Right cardiac atrium (tissue), 5 donors: ENCODE results near the gene PLOD1. TPM values are rescaled to one million over a fixed set of nuclear protein-coding genes. Genes with fewer than 3 reads are reported as not detected.
A peak's percentile ranks its signal among the peaks of the same experiment; 100 is the strongest.
"Not testable (repeated sequence)": the region's sequence is repeated elsewhere in the genome, so short reads cannot be mapped to it uniquely, and the experiment has no call there.

Experiments
- ATAC-seq, 2 donors: fragments of 200-7000 bp; cut with Tn5 transposase; one replicate each; pipeline versions ENCODE4 v1.8.0 to v1.9.1; 2020; ENCODE audit warnings: moderate library complexity in 2 of 2, mild to moderate bottlenecking in 1 of 2
- DNase-seq, 3 donors: peaks; one replicate each; pipeline ENCODE4 v3.0.0-alpha.2; 2020
- H3K27ac ChIP-seq: one replicate; pipeline ENCODE4 v1.5.1; 2013; ENCODE audit warnings: mild to moderate bottlenecking, low read length, control low read depth, moderate library complexity
- H3K27me3 ChIP-seq: one replicate; pipeline ENCODE4 v1.6.1; 2013; ENCODE audit not compliant: control insufficient read depth, insufficient read depth
- H3K4me1 ChIP-seq: one replicate; pipeline ENCODE4 v1.6.1; 2013; ENCODE audit warnings: low read length; ENCODE audit not compliant: control insufficient read depth, insufficient read depth
- H3K4me3 ChIP-seq: one replicate; pipeline ENCODE4 v1.5.1; 2013; ENCODE audit warnings: low read length, control low read depth
- H3K9me3 ChIP-seq: one replicate; pipeline ENCODE4 v1.6.1; 2013; ENCODE audit warnings: low read length; ENCODE audit not compliant: control insufficient read depth
- WGBS: extraction: QIAGEN DNeasy Blood & Tissue Kit; methylation state at CpG from one replicate; pipeline ENCODE4 v1.1.7; 2013; 5-methylcytosine and 5-hydroxymethylcytosine counted together
- intact Hi-C, 4 donors: fragments of 100-400 bp; cut with DNase I; formaldehyde crosslinking; loops; one replicate each; pipeline versions ENCODE4 v1.11.0 to v1.14.0; 2022 to 2023
- polyA plus RNA-seq: library from polyadenylated mRNA; stranded (reverse); fragments of 200-250 nt; gene quantifications from one replicate; pipeline ENCODE4 v1.2.3, GENCODE V29; 2013
- total RNA-seq, 4 donors: library from RNA; stranded (reverse); fragmentation: NEBNext Ultra II Directional; extraction: Animal tissue kit (Norgen Biotek cat#: 25700); gene quantifications; one replicate each; pipeline ENCODE4 v1.2.1, GENCODE V29; 2021
- donor health status: healthy with polysubstance abuse.
- donor health status: DM: no; HTN: yes; CAD: no.
- donor health status: DM: no; HTN: no; CAD: no.
- donor health status: DM: no; HTN: yes; CAD: no; lungs with severe emphysema.
- donor health status: DM: yes; HTN: yes; CAD: no.

The PLOD1 gene
- total and polyA plus RNA-seq, 5 donors, result 49.5 to 77.8 (median 53.7) TPM

DNA sequence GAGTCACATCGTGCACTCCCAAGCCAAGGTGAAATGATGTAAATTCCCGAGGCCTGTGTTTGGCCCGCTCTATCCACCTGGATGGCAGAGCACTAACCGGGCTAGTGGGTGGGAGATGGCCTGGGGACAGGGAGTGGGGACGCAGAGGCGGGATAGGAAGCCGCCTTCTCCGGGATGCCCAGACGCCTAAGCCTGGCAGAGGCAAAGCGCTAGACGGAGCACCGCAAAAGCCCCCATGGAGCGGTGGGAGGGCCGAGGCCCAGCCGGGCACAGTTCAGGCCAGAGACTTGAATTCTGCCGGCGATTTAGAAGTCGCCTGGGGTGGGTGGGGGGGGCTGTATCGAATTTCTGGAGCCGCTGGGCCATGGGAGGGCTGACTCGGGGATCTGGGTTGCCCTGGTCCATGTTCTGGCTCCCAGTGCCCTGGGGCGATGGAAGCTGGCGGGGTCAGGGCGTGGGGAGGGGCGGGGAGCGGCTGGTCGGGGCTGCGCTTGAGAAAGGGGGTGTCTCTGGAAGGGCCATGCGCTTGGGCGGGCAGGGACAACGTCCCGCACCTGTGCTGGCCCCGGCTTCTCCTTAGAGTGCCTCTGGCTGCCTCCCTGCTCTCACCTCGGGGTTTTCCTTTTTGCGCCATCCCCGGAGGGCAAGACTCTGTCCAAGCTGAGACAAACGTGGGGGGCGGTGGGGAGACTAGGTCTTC lies 36.3 kb upstream of the PLOD1 start:
- DNase-seq (no peak), ATAC-seq (peak; percentile 8 to 14)
- no peaks in the 10 kb centered on the region for H3K27me3 ChIP-seq
- WGBS, result 22% methylated on average over 38 of the region's 38 CpGs
- no peaks in the 10 kb centered on the region for H3K9me3 ChIP-seq
- H3K4me1 ChIP-seq, result no peaks in the 10 kb centered on the region
- no peak overlapping the region for H3K27ac ChIP-seq
- intact Hi-C loops, result no loop called here
- H3K4me3 ChIP-seq, result no peak overlapping the region

DNA sequence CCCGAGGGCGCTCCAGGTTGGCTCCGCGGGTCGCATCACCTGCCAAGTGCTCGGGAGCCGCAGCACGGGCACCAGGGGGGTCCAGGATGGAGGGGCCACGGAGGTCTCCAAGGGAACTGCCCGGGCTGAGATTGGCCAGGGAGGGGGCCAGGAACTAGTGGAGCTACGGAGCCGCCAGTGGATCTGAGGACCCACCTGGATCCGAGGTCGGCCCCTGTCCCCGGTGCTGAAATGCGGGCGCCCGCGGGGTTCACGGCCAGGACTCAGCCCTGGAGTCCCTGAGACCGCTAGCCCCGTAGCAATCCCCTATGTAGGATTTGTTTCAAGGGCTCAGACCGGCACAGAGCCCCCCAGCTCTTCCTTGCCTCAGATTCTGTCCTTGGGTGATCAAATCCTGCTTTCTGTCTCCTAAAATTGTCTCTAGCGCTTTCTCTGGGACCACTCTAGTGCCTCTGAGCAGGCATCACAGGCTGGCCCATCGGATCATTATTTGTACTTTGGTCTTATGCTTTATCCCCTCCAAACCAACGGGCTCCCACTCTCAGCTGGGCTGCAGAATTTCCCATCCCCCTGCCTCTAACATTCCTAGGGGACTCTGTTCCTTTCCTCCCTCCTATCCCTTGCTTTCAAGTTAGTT lies 35.6 kb upstream of the PLOD1 start:
- Histone ChIP-seq H3K9me3 (no peaks in the 10 kb centered on the region), H3K27me3 (no peaks in the 10 kb centered on the region), H3K4me3 (no peak overlapping the region), H3K27ac (no peak overlapping the region), H3K4me1 (no peaks in the 10 kb centered on the region)
- WGBS, result 14% methylated on average over 26 of the region's 26 CpGs
- ATAC-seq (peak; percentile 50 to 51), DNase-seq (peak in 1 of 3 donors; percentile 66)
- intact Hi-C loops, result no loop called here

DNA sequence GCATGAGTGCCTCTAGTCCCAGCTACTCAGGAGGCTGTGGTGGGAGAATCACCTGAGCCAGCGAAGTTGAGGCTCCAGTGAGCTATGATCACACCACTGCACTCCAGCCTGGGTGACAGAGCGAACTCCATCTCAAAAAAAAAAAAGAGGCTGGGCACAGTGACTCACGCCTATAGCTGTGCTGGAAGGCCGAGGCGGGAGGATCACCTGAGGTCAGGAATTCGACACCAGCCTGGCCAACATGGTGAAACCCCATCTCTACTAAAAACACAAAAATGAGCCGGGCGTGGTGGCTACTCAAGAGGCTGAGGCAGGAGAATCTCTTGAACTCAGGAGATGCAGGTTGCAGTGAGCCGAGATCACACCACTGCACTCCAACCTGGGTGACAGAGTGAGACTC lies 33.1 kb upstream of the PLOD1 start:
- WGBS, result 69% methylated on average over 9 of the region's 9 CpGs
- H3K4me1 ChIP-seq, H3K27ac ChIP-seq, DNase-seq, H3K9me3 ChIP-seq, H3K4me3 ChIP-seq, ATAC-seq, H3K27me3 ChIP-seq: not testable (repeated sequence)
- intact Hi-C loops, result loop anchor here in 1 of 4 donors (10.0 kb wide), 1 partner anchor 113 kb away; the partner anchor contains the start of gene MIIP

DNA sequence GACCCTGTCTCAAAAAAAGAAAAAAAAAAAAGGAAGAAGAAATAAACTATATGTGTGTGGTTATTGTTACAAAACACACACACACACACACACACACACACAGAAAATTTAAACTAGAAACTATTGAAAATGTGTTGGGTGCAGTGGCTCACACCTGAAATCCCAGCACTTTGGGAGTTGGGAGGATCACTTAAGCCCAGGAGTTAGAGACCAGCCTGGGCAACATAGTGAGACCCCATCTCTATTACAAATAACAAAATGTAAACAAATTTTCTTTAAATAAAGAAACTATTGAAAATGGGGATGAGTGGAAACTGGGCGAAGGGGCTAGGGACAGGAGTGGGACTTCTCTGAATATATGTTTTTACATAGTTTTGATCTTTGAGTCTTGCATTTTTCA lies 31.3 kb upstream of the PLOD1 start:
- Histone ChIP-seq H3K27me3 (no peaks in the 10 kb centered on the region), H3K4me3 (no peak overlapping the region), H3K4me1 (no peaks in the 10 kb centered on the region), H3K27ac (no peak overlapping the region), H3K9me3 (no peaks in the 10 kb centered on the region)
- DNase-seq, result no peak
- ATAC-seq, result no peak
- intact Hi-C loops, result loop anchor here in 1 of 4 donors (10.0 kb wide), 1 partner anchor 112 kb away; the partner anchor contains the start of gene MIIP
- 97% methylated on average over 1 of the region's 1 CpG for WGBS

DNA sequence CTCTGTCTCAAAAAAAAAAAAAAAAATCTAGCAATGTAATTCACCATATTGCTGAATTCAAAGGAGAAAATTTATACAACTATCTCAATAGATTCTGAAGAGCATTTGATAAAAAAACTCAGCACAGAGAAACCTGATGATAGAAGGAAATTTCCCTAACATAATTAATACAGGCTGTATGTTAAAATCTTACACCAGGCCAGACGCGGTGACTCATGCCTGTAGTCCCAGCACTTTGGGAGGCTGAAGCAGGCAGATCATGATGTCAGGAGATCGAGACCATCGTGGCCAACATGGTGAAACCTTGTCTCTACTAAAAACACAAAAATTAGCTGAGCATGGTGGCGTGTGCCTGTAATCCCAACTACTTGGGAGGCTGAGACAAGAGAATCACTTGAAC lies 30.4 kb upstream of the PLOD1 start:
- H3K27me3 ChIP-seq, H3K9me3 ChIP-seq, H3K27ac ChIP-seq, ATAC-seq, DNase-seq, H3K4me1 ChIP-seq, H3K4me3 ChIP-seq: not testable (repeated sequence)
- 92% methylated on average over 5 of the region's 5 CpGs for WGBS
- intact Hi-C loops, result loop anchor here in 1 of 4 donors (10.0 kb wide), 1 partner anchor 111 kb away; the partner anchor contains the start of gene MIIP

DNA sequence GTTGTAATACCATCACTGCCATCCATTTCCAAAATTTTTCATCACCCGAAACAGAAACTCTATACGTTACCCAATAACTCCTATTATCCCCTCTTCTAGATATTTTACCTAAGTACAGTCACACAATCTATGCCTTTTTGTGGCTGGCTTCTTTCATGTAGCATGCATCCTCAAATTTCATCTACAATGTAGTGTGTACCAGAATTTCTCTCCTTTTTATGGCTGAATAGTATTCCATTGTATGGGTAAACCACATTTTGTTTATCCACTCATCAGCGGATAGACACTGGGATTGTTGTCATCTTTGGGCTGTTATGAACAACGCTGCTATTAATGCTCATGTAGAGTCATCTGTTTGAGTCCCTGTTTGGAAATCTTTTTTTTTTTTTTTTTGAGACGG lies 29.5 kb upstream of the PLOD1 start:
- intact Hi-C loops, result loop anchor here in 1 of 4 donors (5.0 to 10.0 kb wide), 2 partner anchors 110 to 127 kb away; partner anchors contain the start of gene MIIP
- DNase-seq (no peak), ATAC-seq (no peak)
- no peak overlapping the region for H3K27ac ChIP-seq
- 94% methylated on average over 5 of the region's 5 CpGs for WGBS
- H3K4me3 ChIP-seq, result no peak overlapping the region
- no peaks in the 10 kb centered on the region for H3K4me1 ChIP-seq
- H3K27me3 ChIP-seq, result no peaks in the 10 kb centered on the region
- H3K9me3 ChIP-seq, result no peaks in the 10 kb centered on the region

DNA sequence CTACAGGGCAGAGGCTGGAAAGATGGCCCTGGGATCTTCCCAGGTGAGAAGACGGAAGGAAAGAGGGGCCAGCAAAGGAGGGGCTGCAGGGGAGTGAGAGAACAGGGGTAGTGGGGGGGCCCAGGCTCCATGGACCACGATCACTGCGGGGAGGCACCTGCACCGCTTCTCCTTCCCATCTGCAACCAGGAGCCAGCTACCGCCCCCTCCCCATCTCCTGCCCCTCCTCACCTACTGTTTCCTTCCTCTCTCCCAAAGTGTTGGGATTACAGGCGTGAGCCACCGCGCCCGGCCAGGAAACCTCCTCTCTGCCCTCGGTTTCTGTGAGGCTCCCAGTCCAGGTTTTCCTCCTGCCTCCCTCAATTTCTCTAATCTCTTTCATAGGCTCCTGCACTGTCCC lies 27.6 kb upstream of the PLOD1 start:
- DNase-seq (no peak), ATAC-seq (no peak)
- Histone ChIP-seq H3K27me3 (no peaks in the 10 kb centered on the region), H3K27ac (no peak overlapping the region), H3K9me3 (no peaks in the 10 kb centered on the region), H3K4me3 (no peak overlapping the region), H3K4me1 (no peaks in the 10 kb centered on the region)
- intact Hi-C loops, result loop anchor here in 1 of 4 donors (5.0 to 10.0 kb wide), 2 partner anchors 108 to 125 kb away; partner anchors contain the start of gene MIIP
- 74% methylated on average over 10 of the region's 10 CpGs for WGBS

DNA sequence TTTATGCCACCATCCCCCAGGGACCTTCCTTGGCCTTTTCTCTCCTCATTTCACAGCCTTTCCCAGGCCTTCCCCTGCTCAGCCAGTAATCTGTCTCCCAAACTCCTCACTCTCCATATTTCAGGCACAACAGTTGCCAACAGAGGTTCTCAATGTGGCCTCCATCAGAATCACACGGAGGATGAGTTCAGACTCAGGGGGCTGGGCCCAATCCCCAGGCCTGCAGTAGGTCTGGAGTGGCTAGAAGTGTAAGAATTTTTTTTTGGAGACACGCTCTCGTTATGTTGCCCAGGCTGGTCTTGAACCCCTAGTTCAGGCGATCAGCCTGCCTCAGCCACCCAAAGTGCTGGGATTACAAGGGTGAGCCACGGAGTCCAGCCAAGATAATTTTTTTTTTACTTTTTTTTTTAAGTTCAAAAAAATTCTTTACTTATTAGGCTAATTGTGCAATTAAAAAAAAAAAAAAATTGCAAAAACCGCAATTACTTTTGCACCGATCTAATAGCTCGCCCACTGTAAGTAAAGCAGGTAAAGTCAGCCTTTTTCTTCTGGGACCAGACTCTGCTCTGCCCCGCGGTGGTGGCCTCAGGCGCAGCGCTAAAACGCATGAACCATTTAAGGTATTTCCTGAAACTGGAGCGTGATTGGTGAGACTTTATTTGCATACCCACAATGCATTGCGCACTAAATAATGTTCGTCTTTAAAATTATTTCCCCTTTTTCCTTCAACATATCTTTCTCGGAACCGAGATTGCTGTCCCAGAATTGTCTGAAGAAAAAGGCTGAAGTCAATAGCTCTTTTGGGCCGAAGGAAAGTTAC lies 27.0 kb upstream of the PLOD1 start:
- H3K4me3 ChIP-seq, result no peak overlapping the region
- DNase-seq (peak; percentile 91 to 97 (median 96)), ATAC-seq (peak; percentile 88 to 89)
- intact Hi-C loops, result loop anchor here in 2 of 4 donors (2.0 to 10.0 kb wide), 3 partner anchors 27 to 125 kb away; partner anchors contain the start of genes MIIP (in 1 of the 2) and PLOD1 (in 1 of the 2)
- no peaks in the 10 kb centered on the region for H3K9me3 ChIP-seq
- peak overlapping the region; percentile 95 for H3K27ac ChIP-seq
- H3K27me3 ChIP-seq, result no peaks in the 10 kb centered on the region
- WGBS, result 11% methylated on average over 19 of the region's 19 CpGs
- H3K4me1 ChIP-seq, result no peaks in the 10 kb centered on the region

DNA sequence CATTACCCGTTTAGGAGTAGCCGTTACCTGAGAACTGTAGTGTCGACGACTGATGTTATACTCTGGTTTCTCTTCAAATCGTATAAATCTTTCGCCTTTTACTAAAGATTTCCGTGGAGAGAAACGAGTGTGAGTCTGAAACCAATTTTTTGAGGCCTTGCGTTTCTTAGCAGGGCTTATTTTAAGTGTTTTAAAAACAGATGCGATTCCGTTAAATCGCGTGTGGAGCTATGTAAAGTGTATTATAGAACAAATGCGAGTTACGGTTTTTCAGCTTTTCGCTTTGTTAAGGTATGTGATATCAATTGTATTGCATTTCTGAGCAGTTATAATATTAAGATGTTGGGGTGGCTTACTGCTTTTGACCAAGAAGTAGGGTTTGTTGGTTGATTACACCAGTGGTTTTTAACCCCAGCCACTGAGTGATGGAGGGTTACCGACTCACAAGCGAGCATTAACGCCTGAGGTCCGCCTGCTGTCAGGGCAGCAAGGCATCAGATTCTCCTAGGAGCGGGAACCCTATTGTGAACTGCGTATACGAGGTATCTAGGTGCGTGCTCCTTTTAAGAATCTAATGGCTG lies 26.3 kb upstream of the PLOD1 start:
- DNase-seq, result peak in 1 of 3 donors; percentile 71
- H3K9me3 ChIP-seq, result no peaks in the 10 kb centered on the region

DNA sequence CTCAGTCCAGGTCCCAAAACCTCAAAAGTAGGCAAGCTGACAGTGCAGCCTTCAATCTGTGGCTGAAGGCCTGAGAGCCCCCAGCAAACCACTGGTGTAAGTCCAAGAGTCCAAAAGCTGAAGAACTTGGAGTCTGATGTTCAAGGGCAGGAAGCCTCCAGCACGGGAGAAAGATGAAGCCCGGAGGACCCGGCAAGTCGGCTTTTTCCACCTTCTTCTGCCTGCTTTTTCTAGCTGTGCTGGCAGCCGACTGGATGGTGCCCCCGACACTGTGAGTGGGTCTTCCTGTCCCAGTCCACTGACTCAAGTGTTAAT lies 23.6 kb upstream of the PLOD1 start:
- H3K9me3 ChIP-seq, H3K27ac ChIP-seq, intact Hi-C loops, H3K4me3 ChIP-seq, H3K4me1 ChIP-seq, DNase-seq, ATAC-seq, H3K27me3 ChIP-seq: not testable (repeated sequence)
- WGBS, result 78% methylated on average over 6 of the region's 6 CpGs

More for the DNA sequence above, 26.3 kb upstream of the PLOD1 start:
- H3K4me1 ChIP-seq, result no peaks in the 10 kb centered on the region
- peak; percentile 80 to 83 for ATAC-seq
- H3K27me3 ChIP-seq, result no peaks in the 10 kb centered on the region
- H3K27ac ChIP-seq, result peak overlapping the region; percentile 95
- WGBS, result under 1% methylated on average over 24 of the region's 24 CpGs
- intact Hi-C loops, result loop anchor here in 2 of 4 donors (2.0 to 10.0 kb wide), 3 partner anchors 27 to 124 kb away; partner anchors contain the start of genes MIIP (in 1 of the 2) and PLOD1 (in 1 of the 2)
- peak overlapping the region; percentile 40 for H3K4me3 ChIP-seq
